Activated CD4-positive, alpha-beta T cell treated with anti-CD3 and anti-CD28 coated beads for 48 hours (primary cell): ENCODE measurements around the gene DRICH1.
A peak's percentile ranks its signal among the peaks of the same experiment; 100 is the strongest.
"Not testable (repeated sequence)": the region's sequence is repeated elsewhere in the genome, so short reads cannot be mapped to it uniquely, and the experiment has no call there.

ENCODE experiments used
- DNase-seq: peaks from one replicate; pipeline ENCODE4 v3.0.0-alpha.2; 2020

DRICH1 gene

GRCh38 chr22:23597576-23598268, 34.4 kb downstream of the DRICH1 start:
- DNase-seq = not testable (repeated sequence)

- not testable (repeated sequence) for DNase-seq
Observed at GRCh38 chr22:23595904-23596303, 36.2 kb downstream of the DRICH1 start.

- no peak for DNase-seq
Observed at GRCh38 chr22:23591846-23592245, 40.3 kb downstream of the DRICH1 start.

- peak; percentile 75 for DNase-seq
Observed at GRCh38 chr22:23591201-23591791, 40.8 kb downstream of the DRICH1 start.

GRCh38 chr22:23583836-23584235, 48.3 kb downstream of the DRICH1 start:
- DNase-seq = no peak

- no peak for DNase-seq
Observed at GRCh38 chr22:23583153-23583552, 49.0 kb downstream of the DRICH1 start.

GRCh38 chr22:23581260-23581650, 50.9 kb downstream of the DRICH1 start:
- DNase-seq = no peak

- DNase-seq = no peak
Observed at GRCh38 chr22:23580576-23581259, 51.4 kb downstream of the DRICH1 start.

GRCh38 chr22:23579870-23580575, 52.1 kb downstream of the DRICH1 start, which contains the start of gene IGLL1:
TSS of gene IGLL1 (minus strand) at chr22:23580290. CDS start at chr22:23580190, 100 bp downstream.
- no peak for DNase-seq

GRCh38 chr22:23579280-23579679, 52.8 kb downstream of the DRICH1 start:
- no peak for DNase-seq

GRCh38 chr22:23578306-23578705, 53.8 kb downstream of the DRICH1 start:
- no peak for DNase-seq

GRCh38 chr22:23576681-23577080, 55.4 kb downstream of the DRICH1 start:
- no peak for DNase-seq

- no peak for DNase-seq
Observed at GRCh38 chr22:23575601-23576000, 56.5 kb downstream of the DRICH1 start.

- no peak for DNase-seq
Observed at GRCh38 chr22:23574877-23575276, 57.2 kb downstream of the DRICH1 start.

- no peak for DNase-seq
Observed at GRCh38 chr22:23574371-23574811, 57.7 kb downstream of the DRICH1 start.

- not testable (repeated sequence) for DNase-seq
Observed at GRCh38 chr22:23573701-23574235, 58.4 kb downstream of the DRICH1 start.

- DNase-seq = not testable (repeated sequence)
Observed at GRCh38 chr22:23573106-23573505, 59.0 kb downstream of the DRICH1 start.

GRCh38 chr22:23571486-23571885, 60.6 kb downstream of the DRICH1 start:
- no peak for DNase-seq

- DNase-seq = no peak
Observed at GRCh38 chr22:23570681-23571080, 61.4 kb downstream of the DRICH1 start.

- no peak for DNase-seq
Observed at GRCh38 chr22:23569716-23570115, 62.4 kb downstream of the DRICH1 start.

- DNase-seq = no peak
Observed at GRCh38 chr22:23569291-23569690, 62.8 kb downstream of the DRICH1 start.

- DNase-seq = no peak
Observed at GRCh38 chr22:23566705-23567475, 65.2 kb downstream of the DRICH1 start.
